ENCODE data around the gene CWF19L1. TPM values are rescaled to one million over a fixed set of nuclear protein-coding genes. Genes with fewer than 3 reads are reported as not detected.

Gene CWF19L1
- total and polyA plus RNA-seq, 2 of the 13 experiments (the other 11 are each of a cell fraction or from before 2014, with no cell fraction given), result 13.6 to 42.1 TPM

GRCh38 chr10:100286051-100287033, 18.9 kb upstream of the CWF19L1 start, which contains the start of gene BLOC1S2 (continued):
- TF ChIP-seq MEIS2 (CRISPR knock-in tag; IDR thresholded peaks at IDR 0.05) (no peak), YY1 (IDR thresholded peaks at IDR 0.05; ENCODE audit: insufficient read depth, insufficient replicate concordance, low read depth, low read length) (peak; percentile 94), TEF (CRISPR knock-in tag; IDR thresholded peaks at IDR 0.05) (no peak; the same call in 1 of the 2 replicates), NCOA1 (CRISPR knock-in tag; IDR thresholded peaks at IDR 0.05) (0 out of 2 replicates have a peak, but pooled peaks have one; percentile 30), ZNF841 (CRISPR knock-in tag; IDR thresholded peaks at IDR 0.05; ENCODE audit: borderline replicate concordance) (no peak), HNRNPUL1 (IDR thresholded peaks at IDR 0.05; ENCODE audit: low read depth, low read length) (no peak), ZNF30 (CRISPR knock-in tag; IDR thresholded peaks at IDR 0.05) (no peak), BRD4 (CRISPR knock-in tag; IDR thresholded peaks at IDR 0.05) (peak; percentile 75), TOE1 (CRISPR knock-in tag; IDR thresholded peaks at IDR 0.05) (no peak), TGIF2 (CRISPR knock-in tag; IDR thresholded peaks at IDR 0.05) (no peak; the same call in none of the 2 replicates), SIN3B (IDR thresholded peaks at IDR 0.05; ENCODE audit: low read length) (no peak), RXRB (CRISPR knock-in tag; IDR thresholded peaks at IDR 0.05; ENCODE audit: borderline replicate concordance) (peak; percentile 22; the same call in 1 of the 2 replicates), ZNF138 (CRISPR knock-in tag; IDR thresholded peaks at IDR 0.05; ENCODE audit: low read depth) (peak; percentile 64; the same call in 1 of the 2 replicates), ZHX1 (CRISPR knock-in tag; IDR thresholded peaks at IDR 0.05; ENCODE audit: low read depth) (peak; percentile 86), ZNF790 (CRISPR knock-in tag; IDR thresholded peaks at IDR 0.05; ENCODE audit: borderline replicate concordance) (no peak), PREB (CRISPR knock-in tag; IDR thresholded peaks at IDR 0.05) (peak; percentile 19; the same call in 1 of the 2 replicates), NFE2 (CRISPR knock-in tag; IDR thresholded peaks at IDR 0.05) (peak; percentile 12; the same call in 1 of the 2 replicates), ZNF761 (CRISPR knock-in tag; conservative IDR thresholded peaks at IDR 0.05) (0 out of 2 replicates have a peak, but pooled peaks have one; percentile 26), MED8 (CRISPR knock-in tag; IDR thresholded peaks at IDR 0.05; ENCODE audit: insufficient replicate concordance) (peak; percentile 55)
- TF ChIP-seq, protein P1, sequence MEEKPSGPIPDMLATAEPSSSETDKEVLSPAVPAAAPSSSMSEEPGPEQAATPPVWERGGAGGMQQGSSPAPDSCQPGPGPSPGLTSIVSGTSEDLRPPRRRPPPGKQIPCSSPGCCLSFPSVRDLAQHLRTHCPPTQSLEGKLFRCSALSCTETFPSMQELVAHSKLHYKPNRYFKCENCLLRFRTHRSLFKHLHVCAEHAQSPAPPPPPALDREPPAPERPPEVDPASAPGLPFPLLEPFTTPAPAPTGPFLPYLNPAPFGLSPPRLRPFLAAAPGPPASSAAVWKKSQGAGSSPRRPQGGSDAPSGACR (CRISPR knock-in tag; IDR thresholded peaks at IDR 0.05), result peak; percentile 73
- TF ChIP-seq, protein P2, sequence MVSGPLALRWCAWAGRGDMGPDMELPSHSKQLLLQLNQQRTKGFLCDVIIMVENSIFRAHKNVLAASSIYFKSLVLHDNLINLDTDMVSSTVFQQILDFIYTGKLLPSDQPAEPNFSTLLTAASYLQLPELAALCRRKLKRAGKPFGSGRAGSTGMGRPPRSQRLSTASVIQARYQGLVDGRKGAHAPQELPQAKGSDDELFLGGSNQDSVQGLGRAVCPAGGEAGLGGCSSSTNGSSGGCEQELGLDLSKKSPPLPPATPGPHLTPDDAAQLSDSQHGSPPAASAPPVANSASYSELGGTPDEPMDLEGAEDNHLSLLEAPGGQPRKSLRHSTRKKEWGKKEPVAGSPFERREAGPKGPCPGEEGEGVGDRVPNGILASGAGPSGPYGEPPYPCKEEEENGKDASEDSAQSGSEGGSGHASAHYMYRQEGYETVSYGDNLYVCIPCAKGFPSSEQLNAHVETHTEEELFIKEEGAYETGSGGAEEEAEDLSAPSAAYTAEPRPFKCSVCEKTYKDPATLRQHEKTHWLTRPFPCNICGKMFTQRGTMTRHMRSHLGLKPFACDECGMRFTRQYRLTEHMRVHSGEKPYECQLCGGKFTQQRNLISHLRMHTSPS (CRISPR knock-in tag; IDR thresholded peaks at IDR 0.05; ENCODE audit: low read depth), result peak; percentile 83

All from HepG2 (cell line).